Left cardiac atrium (tissue), 4 donors: Measurements from ENCODE around the gene PRDX3. TPM values are rescaled to one million over a fixed set of nuclear protein-coding genes. Genes with fewer than 3 reads are reported as not detected.
"Not testable (repeated sequence)": the region's sequence is repeated elsewhere in the genome, so short reads cannot be mapped to it uniquely, and the experiment has no call there.

ENCODE experiments used
- ATAC-seq, 2 donors: fragments of 200-7000 bp; cut with Tn5 transposase; one replicate each; pipeline ENCODE4 v1.9.1; 2020; ENCODE audit warnings: mild to moderate bottlenecking in 2 of 2, moderate library complexity in 2 of 2
- DNase-seq: peaks from one replicate; pipeline ENCODE4 v3.0.0-alpha.2; 2020
- intact Hi-C, 2 donors: fragments of 100-400 bp; cut with DNase I; formaldehyde crosslinking; loops; one replicate each; pipeline versions ENCODE4 v1.14.1 to v1.15.1; 2022 to 2023
- total RNA-seq, 2 donors: library from RNA; stranded (reverse); fragmentation: NEBNext Ultra II Directional; extraction: Animal tissue kit (Norgen Biotek cat#: 25700); gene quantifications; one replicate each; pipeline ENCODE4 v1.2.1, GENCODE V29; 2021
- donor health status: DM: no; HTN: yes; CAD: no.
- donor health status: DM: no; HTN: yes; CAD: no; lungs with severe emphysema.
- donor health status: DM: yes; HTN: yes; CAD: no.
- donor health status: Dilated cardiomyopathy.

PRDX3 gene
- total RNA-seq, 2 donors from 2014 or later = 162 to 183 TPM

- DNase-seq, ATAC-seq, intact Hi-C loops: not testable (repeated sequence)
These were observed 40.7 kb downstream of the PRDX3 start for GRCh38 chr10:119137878-119138277.

DNA sequence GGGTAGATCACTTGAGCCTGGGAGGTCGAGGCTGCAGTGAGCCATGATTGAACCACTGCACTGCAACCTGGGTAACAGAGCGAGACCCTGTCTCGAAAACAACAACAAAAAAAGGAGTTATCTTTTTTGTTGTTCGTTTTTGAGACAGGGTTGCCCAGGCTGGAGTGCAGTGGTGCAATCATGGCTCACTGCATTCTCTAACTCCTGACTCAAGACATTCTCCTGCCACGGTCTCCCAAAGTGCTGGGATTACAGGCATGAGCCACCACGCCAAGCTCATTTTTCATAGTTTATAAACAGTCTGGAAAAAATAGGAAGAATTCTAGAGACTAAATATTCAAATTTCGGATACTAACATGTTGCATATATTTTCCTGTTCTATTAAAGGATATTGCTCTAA, 42.5 kb downstream of the PRDX3 start:
- ATAC-seq = no peak
- intact Hi-C loops = no loop called here
- no peak for DNase-seq

GRCh38 chr10:119135513-119135881, 43.1 kb downstream of the PRDX3 start:
- ATAC-seq (peak; percentile 10 to 17), DNase-seq (no peak)
- intact Hi-C loops = no loop called here

GRCh38 chr10:119133949-119134348, 44.7 kb downstream of the PRDX3 start:
- ATAC-seq = no peak
- intact Hi-C loops = no loop called here
- DNase-seq = no peak

DNA sequence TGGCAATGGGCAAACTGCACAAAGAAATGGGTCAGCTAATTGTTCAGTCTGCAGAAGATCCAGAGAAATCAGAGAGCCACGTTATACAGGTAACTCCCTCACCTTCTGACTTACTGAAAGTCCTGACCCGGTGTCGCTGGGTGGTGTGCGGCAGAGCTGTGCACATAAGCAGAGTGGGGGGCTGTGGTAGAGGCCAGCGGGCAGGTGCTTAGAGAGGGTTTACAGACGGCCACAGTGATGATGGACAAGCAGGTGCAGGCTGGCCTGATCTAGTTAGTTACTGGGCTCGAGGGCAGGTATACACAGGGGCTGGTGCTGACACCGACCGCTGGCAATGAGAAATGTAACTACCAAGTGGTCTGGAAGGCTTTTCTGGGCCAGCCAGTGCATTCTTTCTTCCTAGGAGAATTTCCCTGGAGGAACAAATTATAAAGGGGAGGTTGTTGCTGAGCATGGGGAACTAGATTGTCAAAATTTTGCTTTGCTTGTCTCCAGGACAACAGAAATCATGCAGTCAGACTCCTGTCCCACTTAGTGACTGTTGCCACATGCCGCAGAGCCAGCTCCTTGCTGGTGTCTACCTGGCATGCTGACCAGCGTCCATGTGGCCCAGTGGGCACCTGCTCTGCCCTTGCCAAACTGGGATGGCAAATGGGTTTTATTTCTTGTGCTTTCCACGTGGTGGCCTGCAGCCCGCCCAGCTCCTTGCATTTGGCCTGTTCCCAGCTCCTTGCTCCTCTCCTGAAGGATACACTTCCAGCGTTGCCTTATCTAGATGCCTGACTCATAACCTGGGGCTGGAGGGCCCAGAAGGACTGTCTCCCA, 45.9 kb downstream of the PRDX3 start:
- intact Hi-C loops = no loop called here
- ATAC-seq = peak in 1 of 2 donors; percentile 32
- DNase-seq = no peak

GRCh38 chr10:119131512-119132240, 46.9 kb downstream of the PRDX3 start:
- ATAC-seq (peak; percentile 60 to 63), DNase-seq (no peak)
- intact Hi-C loops = no loop called here

DNA sequence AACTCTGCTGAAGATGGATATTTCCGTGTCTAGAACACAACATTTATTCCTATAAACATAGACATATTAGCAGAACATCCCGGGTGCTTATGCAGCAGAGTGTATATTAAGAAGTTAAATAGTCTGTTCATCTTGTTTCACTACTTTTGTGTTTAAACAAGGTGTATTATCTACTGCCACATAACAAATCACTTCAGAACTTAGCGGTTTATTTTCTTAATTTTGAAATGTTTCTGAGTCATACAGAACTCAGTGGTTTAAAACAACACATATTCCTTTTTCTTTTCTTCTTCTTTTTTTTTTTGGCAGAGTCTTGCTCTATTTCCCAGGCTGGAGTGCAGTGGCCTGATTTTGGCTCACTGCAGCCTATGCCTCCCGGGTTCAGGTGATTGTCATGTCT, 48.9 kb downstream of the PRDX3 start:
- no peak for DNase-seq
- no peak for ATAC-seq
- intact Hi-C loops = no loop called here

GRCh38 chr10:119125942-119126341, 52.7 kb downstream of the PRDX3 start:
- intact Hi-C loops = no loop called here
- ATAC-seq = no peak
- DNase-seq = no peak

- intact Hi-C loops = no loop called here
- ATAC-seq = no peak
- no peak for DNase-seq
These were observed 57.7 kb downstream of the PRDX3 start for GRCh38 chr10:119120875-119121274.

GRCh38 chr10:119120413-119120867, 58.2 kb downstream of the PRDX3 start:
- intact Hi-C loops = no loop called here
- ATAC-seq (peak; percentile 71), DNase-seq (no peak)

DNA sequence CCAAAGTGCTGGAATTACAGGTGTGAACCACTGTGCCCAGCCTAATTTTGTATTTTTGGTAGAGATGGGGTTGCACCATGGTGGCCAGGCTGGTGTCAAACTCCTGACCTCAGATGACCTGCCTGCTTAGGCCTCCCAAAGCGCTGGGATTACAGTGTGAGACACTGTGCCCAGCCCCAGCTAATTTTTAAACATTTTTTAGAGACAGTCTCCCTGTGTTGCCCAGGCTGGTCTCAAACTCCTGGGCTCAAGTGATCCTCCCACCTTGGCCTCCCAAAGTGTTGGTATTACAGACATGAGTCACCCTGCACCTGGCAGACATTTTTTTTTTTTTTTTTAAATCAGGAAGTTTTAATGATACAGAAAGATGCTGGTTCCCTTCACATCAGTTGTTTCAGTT, 59.2 kb downstream of the PRDX3 start:
- DNase-seq = no peak
- ATAC-seq = no peak
- intact Hi-C loops = no loop called here

DNA sequence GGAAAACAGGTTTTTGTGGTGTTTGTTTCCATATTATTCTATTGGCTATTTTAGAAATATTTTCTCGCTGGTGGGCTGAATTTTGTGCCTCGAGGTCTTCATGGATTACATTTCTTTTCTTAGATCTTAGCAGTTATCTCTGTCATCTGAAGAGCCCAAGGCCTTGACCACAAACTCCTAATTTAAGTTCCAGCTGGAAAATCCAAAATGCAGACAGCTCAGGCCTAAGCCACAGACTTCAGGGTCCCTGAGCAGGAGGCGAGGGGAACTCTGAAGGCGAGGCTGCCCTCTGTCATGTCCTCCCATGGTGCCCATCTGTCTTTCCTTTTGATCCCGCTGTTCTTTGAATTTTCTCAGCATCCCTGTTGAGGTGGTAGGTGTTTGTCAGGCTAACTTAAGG, 60.4 kb downstream of the PRDX3 start:
- DNase-seq (no peak), ATAC-seq (no peak)
- intact Hi-C loops = no loop called here

Other genes with a start within 250 kb of the PRDX3 start
- gene NANOS1, start 149.1 kb downstream of the PRDX3 start, total RNA-seq = 1 to 10 TPM; 3.3 to 5.0 TPM
- 100 to 1,000 TPM in 1 of 2 donors, 10 to 100 TPM in 1; 70.0 to 106 TPM for gene EIF3A, start 98.0 kb downstream of the PRDX3 start, total RNA-seq
- gene DENND10, start 74.7 kb downstream of the PRDX3 start, total RNA-seq = 10 to 100 TPM; 22.6 to 25.4 TPM
- gene SFXN4, start 13.1 kb downstream of the PRDX3 start, total RNA-seq = 10 to 100 TPM; 34.7 to 36.8 TPM
- gene GRK5, start 28.8 kb upstream of the PRDX3 start, total RNA-seq = 10 to 100 TPM; 36.4 to 60.1 TPM